ENCODE results near the gene VPS52. TPM values are rescaled to one million over a fixed set of nuclear protein-coding genes. Genes with fewer than 3 reads are reported as not detected.
"Not testable (repeated sequence)": the region's sequence is repeated elsewhere in the genome, so short reads cannot be mapped to it uniquely, and the experiment has no call there.

VPS52 gene
- total RNA-seq, 2 donors from 2014 or later = 37.1 to 40.5 TPM

GRCh38 chr6:33236852-33237251 lies 34.8 kb downstream of the VPS52 start:
- H3K9me3 ChIP-seq = no peaks in the 10 kb centered on the region
- no peaks in the 10 kb centered on the region for H3K27me3 ChIP-seq
- TF ChIP-seq CTCF (IDR thresholded peaks at IDR 0.05) (no peak), POLR2A (IDR thresholded peaks at IDR 0.05) (no peak)
- H3K4me3 ChIP-seq = no peak overlapping the region
- WGBS, 2 donors = 78 to 90% methylated on average over 6 of the region's 6 CpGs
- no peaks in the 10 kb centered on the region for H3K4me1 ChIP-seq
- no peaks in the 10 kb centered on the region for H3K36me3 ChIP-seq (replicated peaks in 1 of 2; ENCODE audit: insufficient read depth in 1 of 2, low read depth in 2 of 2)
- no peak for ATAC-seq
- H3K27ac ChIP-seq = no peak overlapping the region
- DNase-seq = no peak
- intact Hi-C loops (cut with DNase I) = no loop called here

- intact Hi-C loops (cut with DNase I) = no loop called here
- H3K4me3 ChIP-seq = no peak overlapping the region
- ATAC-seq = no peak
- no peaks in the 10 kb centered on the region for H3K4me1 ChIP-seq
- H3K27me3 ChIP-seq = no peaks in the 10 kb centered on the region
- DNase-seq = no peak
- TF ChIP-seq POLR2A (IDR thresholded peaks at IDR 0.05) (no peak), CTCF (IDR thresholded peaks at IDR 0.05) (no peak)
- H3K36me3 ChIP-seq (replicated peaks in 1 of 2; ENCODE audit: insufficient read depth in 1 of 2, low read depth in 2 of 2) = no peaks in the 10 kb centered on the region
- H3K27ac ChIP-seq = no peak overlapping the region
- H3K9me3 ChIP-seq = no peaks in the 10 kb centered on the region
Measured at GRCh38 chr6:33236328-33236727, 35.3 kb downstream of the VPS52 start.

- intact Hi-C loops (cut with DNase I) = no loop called here
- Histone ChIP-seq H3K27me3 (no peaks in the 10 kb centered on the region), H3K9me3 (no peaks in the 10 kb centered on the region), H3K4me3 (no peak overlapping the region), H3K36me3 (replicated peaks in 1 of 2; ENCODE audit: insufficient read depth in 1 of 2, low read depth in 2 of 2) (no peaks in the 10 kb centered on the region), H3K27ac (no peak overlapping the region), H3K4me1 (no peaks in the 10 kb centered on the region)
- DNase-seq = no peak
- no peak for TF ChIP-seq POLR2A (IDR thresholded peaks at IDR 0.05)
- no peak for TF ChIP-seq CTCF (IDR thresholded peaks at IDR 0.05)
- no peak for ATAC-seq
- WGBS, 2 donors = 22 to 29% methylated on average over 6 of the region's 6 CpGs
Measured at GRCh38 chr6:33235221-33235634, 36.4 kb downstream of the VPS52 start.

- DNase-seq; H3K4me1 ChIP-seq; H3K4me3 ChIP-seq; H3K27ac ChIP-seq; H3K27me3 ChIP-seq; intact Hi-C loops (cut with DNase I); H3K36me3 ChIP-seq (replicated peaks in 1 of 2; ENCODE audit: insufficient read depth in 1 of 2, low read depth in 2 of 2); H3K9me3 ChIP-seq; ATAC-seq: not testable (repeated sequence)
- WGBS, 2 donors = 39 to 49% methylated on average over 14 of the region's 14 CpGs
Measured at GRCh38 chr6:33226503-33227120, 45.1 kb downstream of the VPS52 start.

GRCh38 chr6:33217681-33218080 lies 54.0 kb downstream of the VPS52 start:
- DNase-seq (no peak), ATAC-seq (no peak)
- no peaks in the 10 kb centered on the region for H3K27me3 ChIP-seq
- intact Hi-C loops (cut with DNase I) = no loop called here
- H3K4me3 ChIP-seq = no peak overlapping the region
- peaks cover 14% of the 10 kb centered on the region for H3K4me1 ChIP-seq
- no peaks in the 10 kb centered on the region for H3K9me3 ChIP-seq
- TF ChIP-seq CTCF (IDR thresholded peaks at IDR 0.05) (no peak), POLR2A (IDR thresholded peaks at IDR 0.05) (no peak)
- H3K27ac ChIP-seq = no peak overlapping the region
- 56 to 63% methylated on average over 3 of the region's 3 CpGs for WGBS, 2 donors
- H3K36me3 ChIP-seq (replicated peaks in 1 of 2; ENCODE audit: insufficient read depth in 1 of 2, low read depth in 2 of 2) = no peaks in the 10 kb centered on the region

Data from body of pancreas (tissue), 4 donors.